Right lobe of liver (tissue), 6 donors: ENCODE results near the gene LGI1. TPM values are rescaled to one million over a fixed set of nuclear protein-coding genes. Genes with fewer than 3 reads are reported as not detected.

Experiments used
- ATAC-seq, 4 donors: fragments of 200-7000 bp; cut with Tn5 transposase; one replicate each; pipeline ENCODE4 v1.9.1; 2020; ENCODE audit warnings: mild to moderate bottlenecking in 4 of 4, moderate library complexity in 4 of 4
- DNase-seq, 3 donors: peaks; one replicate each; pipeline ENCODE4 v3.0.0-alpha.2; 2020
- H3K27ac ChIP-seq, 3 donors: fragments of 200-600 bp; one replicate each; pipeline ENCODE4 v1.8.0; 2022
- H3K27me3 ChIP-seq, 2 donors: fragments of 200-600 bp; one replicate each; pipeline ENCODE4 v1.8.0; 2022
- H3K36me3 ChIP-seq, 4 donors: fragments of 200-600 bp; sonication (generic) in 1 of 4; one replicate each; pipeline versions ENCODE4 v1.5.1 to v1.8.0; 2017 to 2022; ENCODE audit warnings: control low read depth in 1 of 4
- H3K4me1 ChIP-seq, 4 donors: fragments of 200-600 bp; sonication (generic) in 1 of 4; one replicate each; pipeline versions ENCODE4 v1.5.1 to v1.8.0; 2017 to 2022; ENCODE audit warnings: control low read depth in 1 of 4
- H3K4me3 ChIP-seq, 3 donors: fragments of 200-600 bp; one replicate each; pipeline ENCODE4 v1.8.0; 2022
- H3K9me3 ChIP-seq, 4 donors: fragments of 200-600 bp; sonication (generic) in 1 of 4; one replicate each; pipeline versions ENCODE4 v1.5.1 to v1.8.0; 2017 to 2022; ENCODE audit warnings: control low read depth in 1 of 4
- POLR2A ChIP-seq: fragments of 450-650 bp; IDR thresholded peaks from one replicate; pipeline ENCODE4 v1.6.1; 2017; ENCODE audit warnings: antibody characterized with exemption, mild to moderate bottlenecking
- WGBS: methylation state at CpG from one replicate; pipeline ENCODE4 v1.1.6; 2018; ENCODE audit warnings: low coverage, low lambda C conversion rate; ENCODE audit not compliant: insufficient coverage; ENCODE audit errors: missing lambda C conversion rate; 5-methylcytosine and 5-hydroxymethylcytosine counted together
- intact Hi-C, 2 donors: fragments of 100-400 bp; cut with DNase I; formaldehyde crosslinking; loops; one replicate each; pipeline versions ENCODE4 v1.11.2 to v1.14.1; 2022
- total RNA-seq, 6 experiments: library from RNA; depleted of rRNA in 2 of 6; stranded (reverse); fragments of >200 nt in 2 of 6; fragmentation: NEBNext Ultra II Directional in 3 of 6; extraction: Animal tissue kit (Norgen Biotek cat#: 25700) in 3 of 6; gene quantifications; one replicate each; pipeline versions ENCODE4 v1.1.0 to v1.2.4, GENCODE V29; 2016 to 2023
- TF ChIP-seq, protein P1 (sequence below), 4 donors: fragments of 200-600 bp in 3 of 4; fragments of 450-650 bp in 1 of 4; IDR thresholded peaks; one replicate each; pipeline versions ENCODE4 v1.5.1 to v1.8.0; 2016 to 2022; ENCODE audit warnings: antibody characterized with exemption in 4 of 4, mild to moderate bottlenecking in 2 of 4
- donor health status: DM: no; HTN: yes; CAD: no.
- donor health status: DM: no; HTN: no; CAD: no.
- donor health status: DM: no; HTN: no; CAD: no.
- donor health status: DM: no; HTN: yes; CAD: no.
- donor health status: DM: no; HTN: yes; CAD: no.

LGI1 gene
- total RNA-seq, 6 experiments from 2014 or later: 0.22 to 2.3 (median 0.86) TPM; not detected in 1

GRCh38 chr10:93799155-93799708 lies 41.5 kb downstream of the LGI1 start:
- no peaks in the 10 kb centered on the region for H3K4me1 ChIP-seq
- no peak overlapping the region for H3K4me3 ChIP-seq
- H3K27ac ChIP-seq: no peak overlapping the region
- no peaks in the 10 kb centered on the region for H3K9me3 ChIP-seq
- no peaks in the 10 kb centered on the region for H3K27me3 ChIP-seq
- intact Hi-C loops: no loop called here
- no peak for ATAC-seq
- H3K36me3 ChIP-seq: no peaks in the 10 kb centered on the region
- no peak for DNase-seq
- 60% methylated on average over 4 of the region's 5 CpGs for WGBS
- TF ChIP-seq, protein P1, sequence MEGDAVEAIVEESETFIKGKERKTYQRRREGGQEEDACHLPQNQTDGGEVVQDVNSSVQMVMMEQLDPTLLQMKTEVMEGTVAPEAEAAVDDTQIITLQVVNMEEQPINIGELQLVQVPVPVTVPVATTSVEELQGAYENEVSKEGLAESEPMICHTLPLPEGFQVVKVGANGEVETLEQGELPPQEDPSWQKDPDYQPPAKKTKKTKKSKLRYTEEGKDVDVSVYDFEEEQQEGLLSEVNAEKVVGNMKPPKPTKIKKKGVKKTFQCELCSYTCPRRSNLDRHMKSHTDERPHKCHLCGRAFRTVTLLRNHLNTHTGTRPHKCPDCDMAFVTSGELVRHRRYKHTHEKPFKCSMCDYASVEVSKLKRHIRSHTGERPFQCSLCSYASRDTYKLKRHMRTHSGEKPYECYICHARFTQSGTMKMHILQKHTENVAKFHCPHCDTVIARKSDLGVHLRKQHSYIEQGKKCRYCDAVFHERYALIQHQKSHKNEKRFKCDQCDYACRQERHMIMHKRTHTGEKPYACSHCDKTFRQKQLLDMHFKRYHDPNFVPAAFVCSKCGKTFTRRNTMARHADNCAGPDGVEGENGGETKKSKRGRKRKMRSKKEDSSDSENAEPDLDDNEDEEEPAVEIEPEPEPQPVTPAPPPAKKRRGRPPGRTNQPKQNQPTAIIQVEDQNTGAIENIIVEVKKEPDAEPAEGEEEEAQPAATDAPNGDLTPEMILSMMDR (IDR thresholded peaks at IDR 0.05): no peak
- TF ChIP-seq POLR2A: no peak

- no peak for DNase-seq
- Histone ChIP-seq H3K27ac (no peak overlapping the region), H3K9me3 (no peaks in the 10 kb centered on the region), H3K4me3 (no peak overlapping the region), H3K4me1 (no peaks in the 10 kb centered on the region), H3K27me3 (no peaks in the 10 kb centered on the region), H3K36me3 (no peaks in the 10 kb centered on the region)
- TF ChIP-seq POLR2A: no peak
- TF ChIP-seq, protein P1 (IDR thresholded peaks at IDR 0.05): no peak
- intact Hi-C loops: no loop called here
- ATAC-seq: no peak
These were observed 46.5 kb downstream of the LGI1 start for GRCh38 chr10:93804200-93804599.

DNA sequence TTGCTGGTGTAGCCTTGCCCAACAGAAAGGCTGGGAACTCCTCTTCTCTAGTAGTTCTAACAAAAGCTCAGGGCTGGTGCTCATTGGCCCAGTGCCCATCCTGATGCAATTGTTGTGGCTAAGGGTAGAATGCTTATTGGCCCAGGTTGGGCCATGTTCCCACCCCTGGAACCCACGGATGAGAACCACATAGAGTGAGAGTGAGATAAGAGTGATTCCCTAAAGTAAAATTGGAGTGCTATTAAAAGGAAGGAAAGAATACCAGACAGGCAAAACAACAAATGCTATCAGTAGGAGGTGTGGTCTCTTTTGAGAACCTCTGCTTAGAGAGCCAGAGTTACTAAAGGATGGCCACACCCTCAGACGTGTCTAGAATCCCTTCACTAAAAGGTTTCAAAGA lies 49.2 kb downstream of the LGI1 start:
- Histone ChIP-seq H3K4me3 (no peak overlapping the region), H3K9me3 (no peaks in the 10 kb centered on the region), H3K4me1 (no peaks in the 10 kb centered on the region), H3K36me3 (no peaks in the 10 kb centered on the region), H3K27me3 (no peaks in the 10 kb centered on the region), H3K27ac (no peak overlapping the region)
- DNase-seq (no peak), ATAC-seq (no peak)
- intact Hi-C loops: no loop called here
- WGBS: 24% methylated on average over 2 of the region's 2 CpGs
- no peak for TF ChIP-seq POLR2A
- TF ChIP-seq, protein P1 (IDR thresholded peaks at IDR 0.05): no peak

GRCh38 chr10:93807371-93807770 lies 49.6 kb downstream of the LGI1 start:
- no peaks in the 10 kb centered on the region for H3K9me3 ChIP-seq
- H3K4me3 ChIP-seq: no peak overlapping the region
- no peak overlapping the region for H3K27ac ChIP-seq
- DNase-seq (no peak), ATAC-seq (no peak)
- WGBS: 88% methylated on average over 2 of the region's 2 CpGs
- H3K4me1 ChIP-seq: no peaks in the 10 kb centered on the region
- TF ChIP-seq, protein P1 (IDR thresholded peaks at IDR 0.05): no peak
- TF ChIP-seq POLR2A: no peak
- H3K36me3 ChIP-seq: no peaks in the 10 kb centered on the region
- intact Hi-C loops: no loop called here
- H3K27me3 ChIP-seq: no peaks in the 10 kb centered on the region
